HepG2 (cell line): ENCODE measurements around the gene SNX11. TPM values are rescaled to one million over a fixed set of nuclear protein-coding genes. Genes with fewer than 3 reads are reported as not detected.

ENCODE experiments used
- ATAC-seq: fragments of 200-7000 bp; cut with Tn5 transposase; 3 replicates; pipeline ENCODE4 v1.9.1; 2020; ENCODE audit warnings: mild to moderate bottlenecking, moderate library complexity
- BruUV-seq: library from RNA; stranded (reverse); fragments of 400-500 nt; replicated peaks from 2 replicates; lab custom pipeline; 2021; lab: Mats Ljungman, UMichigan
- CTCF ChIA-PET: fragments of 300-600 bp; formaldehyde crosslinking; extraction: SDS; loops from one replicate; lab custom pipeline; 2021; ENCODE audit warnings: low total read pairs, inconsistent platforms, low intra/inter-chr PET ratio; lab: Yijun Ruan, JAX
- POLR2A ChIA-PET: fragments of 350-600 bp; sonication (Branson Sonifier 250); formaldehyde crosslinking; loops from one replicate; lab custom pipeline; 2020; ENCODE audit warnings: antibody characterized with exemption, inconsistent platforms; lab: Yijun Ruan, JAX
- DNase-seq: peaks from one replicate; pipeline ENCODE4 v3.0.0-alpha.2; 2015; ENCODE audit warnings: low spot score
- FAIRE-seq: peaks from 3 replicates; lab custom pipeline; 2011; peaks lifted over from hg19 to GRCh38; lab: Jason Lieb, UNC
- H2AFZ ChIP-seq: one replicate; pipeline ENCODE4 v1.6.1; 2011; ENCODE audit warnings: low read length, inconsistent platforms
- H3K27ac ChIP-seq: fragments of 300-600 bp; 3 replicates; pipeline ENCODE4 v1.8.0; 2011; ENCODE audit warnings: mixed run types, mild to moderate bottlenecking, mixed read lengths, low read length, inconsistent platforms; ENCODE audit not compliant: insufficient read depth; ENCODE audit errors: extremely low read length
- H3K27me3 ChIP-seq, 2 experiments: fragments of 200-600 bp in 1 of 2; 2 replicates in 1 of 2; 3 replicates in 1 of 2; pipeline versions ENCODE4 v1.6.0 to v1.8.0; 2011; ENCODE audit warnings: low read length in 2 of 2, mild to moderate bottlenecking in 2 of 2, moderate library complexity in 2 of 2, inconsistent platforms in 1 of 2; ENCODE audit not compliant: insufficient read depth in 2 of 2, control insufficient read depth in 1 of 2
- H3K36me3 ChIP-seq, 2 experiments: fragments of 200-600 bp in 1 of 2; replicated peaks in 1 of 2; 2 replicates in 1 of 2; 3 replicates in 1 of 2; pipeline versions ENCODE4 v1.5.1 to v1.8.0; 2011; ENCODE audit warnings: low read length in 2 of 2, inconsistent platforms in 1 of 2; ENCODE audit not compliant: insufficient read depth in 2 of 2, control insufficient read depth in 1 of 2
- H3K4me1 ChIP-seq: 2 replicates; pipeline ENCODE4 v1.5.1; 2012; ENCODE audit warnings: low read length, inconsistent platforms; ENCODE audit not compliant: insufficient read depth
- H3K4me2 ChIP-seq: 2 replicates; pipeline ENCODE4 v1.6.0; 2011; ENCODE audit warnings: low read depth, low read length, inconsistent platforms
- H3K4me3 ChIP-seq, 3 experiments: fragments of 200-600 bp in 1 of 3; sonication (generic), shearing (Covaris generic) in 1 of 3; replicated peaks in 1 of 3; 2 replicates each; pipeline ENCODE4 v1.5.1; 2011 to 2016; ENCODE audit warnings: low read length in 3 of 3, inconsistent platforms in 2 of 3, low read depth in 2 of 3, mild to moderate bottlenecking in 2 of 3, control low read depth in 1 of 3, mixed read lengths in 1 of 3; ENCODE audit not compliant: insufficient read depth in 1 of 3
- H3K79me2 ChIP-seq: one replicate; pipeline ENCODE4 v1.6.1; 2011; ENCODE audit warnings: low read length, inconsistent platforms; ENCODE audit not compliant: insufficient read depth
- H3K9ac ChIP-seq: 2 replicates; pipeline ENCODE4 v1.6.0; 2011; ENCODE audit warnings: mild to moderate bottlenecking, low read depth, low read length, inconsistent platforms; ENCODE audit not compliant: insufficient read depth
- H3K9me3 ChIP-seq: 2 replicates; pipeline ENCODE4 v1.5.1; 2012; ENCODE audit warnings: mild to moderate bottlenecking, low read length
- H4K20me1 ChIP-seq: 2 replicates; pipeline ENCODE4 v1.6.0; 2011; ENCODE audit warnings: inconsistent platforms, mild to moderate bottlenecking, low read length, moderate library complexity; ENCODE audit not compliant: insufficient read depth
- ATF4 ChIP-seq, 2 experiments: fragments of 450-650 bp in 1 of 2; sonication (generic) in 1 of 2; formaldehyde crosslinking; IDR thresholded peaks; 2 replicates each; pipeline versions ENCODE4 v1.5.0 to v1.8.0; 2020 to 2022; ENCODE audit warnings: mild to moderate bottlenecking in 1 of 2, missing genetic modification reagents in 1 of 2
- EHMT2 ChIP-seq: fragments of 200-600 bp; sonication (generic); IDR thresholded peaks from 2 replicates; pipeline ENCODE4 v1.7.0; 2017; ENCODE audit warnings: antibody characterized with exemption, low read depth, low read length, borderline replicate concordance
- IRF9 ChIP-seq: sonication (generic); formaldehyde crosslinking; IDR thresholded peaks from 2 replicates; pipeline ENCODE4 v1.8.0; 2022; ENCODE audit warnings: missing genetic modification reagents, mild to moderate bottlenecking, borderline replicate concordance
- ISX ChIP-seq: sonication (generic); formaldehyde crosslinking; conservative IDR thresholded peaks from 2 replicates; pipeline ENCODE4 v1.5.0; 2020; ENCODE audit warnings: missing genetic modification reagents
- MAFF ChIP-seq: IDR thresholded peaks from 2 replicates; pipeline ENCODE4 v1.6.1; 2011; ENCODE audit warnings: low read depth, low read length, improper control_type of control experiment
- MAFK ChIP-seq, 2 experiments: IDR thresholded peaks in 1 of 2; conservative IDR thresholded peaks in 1 of 2; 2 replicates each; pipeline ENCODE4 v1.6.1; 2011; ENCODE audit warnings: improper control_type of control experiment in 2 of 2, low read length in 2 of 2
- ZBTB39 ChIP-seq: sonication (generic); formaldehyde crosslinking; IDR thresholded peaks from 2 replicates; pipeline ENCODE4 v1.5.0; 2020; ENCODE audit warnings: missing genetic modification reagents
- ZNF484 ChIP-seq: sonication (generic); formaldehyde crosslinking; IDR thresholded peaks from 2 replicates; pipeline ENCODE4 v1.5.1; 2020; ENCODE audit warnings: mild to moderate bottlenecking, low read depth, missing genetic modification reagents, borderline replicate concordance
- WGBS: methylation state at CpG from one replicate; pipeline ENCODE4 v1.1.6; 2017; ENCODE audit warnings: low lambda C conversion rate; 5-methylcytosine and 5-hydroxymethylcytosine counted together
- in situ Hi-C: cut with HindIII; loops from 2 replicates; pipeline ENCODE4 v1.10.0; 2017; ENCODE audit warnings: low pct_unique_long_range_greater_than_20kb; ENCODE audit not compliant: extremely low pct_ligation_motif_present
- intact Hi-C: fragments of 100-400 bp; cut with micrococcal nuclease; formaldehyde crosslinking; loops from one replicate; pipeline ENCODE4 v1.10.0; 2022; ENCODE audit not compliant: unreplicated experiment
- polyA plus RNA-seq, 8 experiments: library from polyadenylated mRNA; depleted of rRNA in 3 of 8; stranded (reverse) in 7 of 8; unstranded in 1 of 8; fragments of >200 nt; fragmentation: Illumina TruSeq in 4 of 8; extraction: Trizol in 4 of 8; gene quantifications; 2 replicates each; pipeline versions ENCODE4 v1.2.1 to v1.2.3, GENCODE V29; 2011 to 2016; ENCODE audit warnings: low read depth in 4 of 8, missing spikeins in 1 of 8, mixed read lengths in 1 of 8; ENCODE audit not compliant: insufficient read depth in 1 of 8
- total RNA-seq, 5 experiments: library from RNA; depleted of rRNA; stranded (reverse); fragments of >200 nt; fragmentation: Illumina TruSeq; extraction: Trizol; gene quantifications; 2 replicates each; pipeline ENCODE4 v1.2.3, GENCODE V29; 2016; ENCODE audit warnings: low read depth in 1 of 5

The SNX11 gene
- total and polyA plus RNA-seq, 2 of the 13 experiments (the other 11 are each of a cell fraction or from before 2014, with no cell fraction given): 12.9 to 14.0 TPM

GRCh38 chr17:48161127-48161905 is 53.8 kb downstream of the SNX11 start:
- ChIA-PET CTCF (no interaction called here), POLR2A (no interaction called here)
- 61% methylated on average over 4 of the region's 4 CpGs for WGBS
- Histone ChIP-seq H2AFZ (no peak overlapping the region), H3K9me3 (no peaks in the 10 kb centered on the region), H3K9ac (no peak overlapping the region), H3K27ac (no peak overlapping the region), H3K36me3 (no peaks in the 10 kb centered on the region), H3K4me3 (no peak overlapping the region), H3K79me2 (no peaks in the 10 kb centered on the region), H3K4me2 (no peak overlapping the region), H4K20me1 (no peaks in the 10 kb centered on the region), H3K27me3 (peaks cover 0 to 9% of the 10 kb centered on the region in 2 experiments; a peak in 3 of 5 replicates), H3K4me1 (peaks cover 40% of the 10 kb centered on the region)
- no peak for TF ChIP-seq IRF9 (CRISPR knock-in tag)
- TF ChIP-seq ATF4 (CRISPR knock-in tag; IDR thresholded peaks at IDR 0.05): 0 out of 4 replicates have a peak, but pooled peaks of 1 of the 2 experiments have one; percentile 15
- TF ChIP-seq MAFF: peak; percentile 76
- TF ChIP-seq EHMT2: no peak
- TF ChIP-seq MAFK (conservative IDR thresholded peaks at IDR 0.05 in 1 of 2, IDR thresholded peaks at IDR 0.05 in 1 of 2; ENCODE audit: low read length in 2 of 2): peak; percentile 68 to 75
- no peak for TF ChIP-seq ZNF484
- no peak for TF ChIP-seq ZBTB39 (CRISPR knock-in tag)
- TF ChIP-seq ISX: no peak
- intact Hi-C loops (no loop called here), in situ Hi-C loops (no loop called here)
- no peak for DNase-seq
- ATAC-seq: no peak
- no TSS peak for BruUV-seq
- no peak for FAIRE-seq
